ENCODE measurements around the gene ABHD16A. TPM values are rescaled to one million over a fixed set of nuclear protein-coding genes. Genes with fewer than 3 reads are reported as not detected.

Gene ABHD16A
- total and polyA plus RNA-seq, 10 of the 15 experiments (the other 5 are each of a cell fraction or from before 2014, with no cell fraction given) = 7.5 to 43.0 (median 32.9) TPM

- TF ChIP-seq NKRF (conservative IDR thresholded peaks at IDR 0.05) (peak; percentile 62; the same call in 1 of the 2 replicates), RB1 (IDR thresholded peaks at IDR 0.05; ENCODE audit: borderline replicate concordance) (no peak), BRCA1 (IDR thresholded peaks at IDR 0.05; ENCODE audit: low read depth, low read length) (no peak), HCFC1 (IDR thresholded peaks at IDR 0.05; ENCODE audit: low read length) (no peak), FOXK2 (IDR thresholded peaks at IDR 0.05) (peak; percentile 68), CEBPB (IDR thresholded peaks at IDR 0.05; ENCODE audit: borderline replicate concordance in 1 of 2, low read depth in 2 of 2, low read length in 2 of 2) (no peak), IRF3 (IDR thresholded peaks at IDR 0.05) (no peak), SP1 (IDR thresholded peaks at IDR 0.05; ENCODE audit: low read depth, low read length) (no peak), MTA3 (IDR thresholded peaks at IDR 0.05; ENCODE audit: borderline replicate concordance, low read length) (peak; percentile 60; the same call in 1 of the 2 replicates), KDM1A (IDR thresholded peaks at IDR 0.05; ENCODE audit: borderline replicate concordance) (no peak), NFXL1 (IDR thresholded peaks at IDR 0.05; ENCODE audit: borderline replicate concordance) (no peak), TBL1XR1 (IDR thresholded peaks at IDR 0.05; ENCODE audit: low read depth, low read length) (no peak), DPF2 (IDR thresholded peaks at IDR 0.05) (peak; percentile 26), MYC (IDR thresholded peaks at IDR 0.05; ENCODE audit: insufficient read depth, insufficient read length, insufficient replicate concordance, low read length, severe bottlenecking) (no peak), PAX8 (IDR thresholded peaks at IDR 0.05) (no peak), CBX3 (IDR thresholded peaks at IDR 0.05; ENCODE audit: borderline replicate concordance, low read depth) (no peak), NR2C2 (IDR thresholded peaks at IDR 0.05; ENCODE audit: borderline replicate concordance, control insufficient read depth, insufficient read length, low read depth) (no peak), BCL11A (IDR thresholded peaks at IDR 0.05; ENCODE audit: low read depth, low read length) (peak; percentile 68; the same call in 1 of the 2 replicates), MXI1 (IDR thresholded peaks at IDR 0.05; ENCODE audit: low read depth, low read length) (peak; percentile 81), YBX1 (IDR thresholded peaks at IDR 0.05) (no peak), NRF1 (conservative IDR thresholded peaks at IDR 0.05; ENCODE audit: low read depth, low read length) (no peak), BMI1 (IDR thresholded peaks at IDR 0.05; ENCODE audit: borderline replicate concordance) (no peak), NR2C1 (IDR thresholded peaks at IDR 0.05) (peak; percentile 79; the same call in 1 of the 2 replicates), WRNIP1 (IDR thresholded peaks at IDR 0.05; ENCODE audit: borderline replicate concordance, low read depth, low read length) (no peak), SPI1 (IDR thresholded peaks at IDR 0.05; ENCODE audit: borderline replicate concordance, insufficient read depth, low read depth, low read length) (no peak; the same call in 1 of the 2 replicates), ZBTB11 (CRISPR knock-in tag; IDR thresholded peaks at IDR 0.05) (no peak)
Measured at GRCh38 chr6:31652925-31653724, 50.0 kb downstream of the ABHD16A start (continued).
